ENCODE data around the gene MAP2K7. TPM values are rescaled to one million over a fixed set of nuclear protein-coding genes. Genes with fewer than 3 reads are reported as not detected.

The MAP2K7 gene
- total RNA-seq, 6 experiments from 2014 or later = 21.7 to 25.8 (median 22.8) TPM

- DNase-seq = no peak
- peaks cover 12% of the 10 kb centered on the region for H3K36me3 Mint-ChIP-seq (ENCODE audit: low read depth)
- H3K9me3 Mint-ChIP-seq = no peaks in the 10 kb centered on the region
- H3K4me1 Mint-ChIP-seq (ENCODE audit: low read depth) = peaks cover 15% of the 10 kb centered on the region
- no peak overlapping the region for H3K27ac Mint-ChIP-seq
- H3K27me3 Mint-ChIP-seq (ENCODE audit: insufficient read depth) = peaks cover 3% of the 10 kb centered on the region
- no peak overlapping the region for H3K4me3 Mint-ChIP-seq
- TF ChIP-seq CTCF (IDR thresholded peaks at IDR 0.05) = no peak
Observed at GRCh38 chr19:7908742-7909461, 5.2 kb downstream of the MAP2K7 start.

- no peak for TF ChIP-seq CTCF (IDR thresholded peaks at IDR 0.05)
- Mint-ChIP-seq H3K9me3 (no peaks in the 10 kb centered on the region), H3K27ac (no peak overlapping the region), H3K27me3 (ENCODE audit: insufficient read depth) (peaks cover 3% of the 10 kb centered on the region), H3K36me3 (ENCODE audit: low read depth) (peaks cover 11% of the 10 kb centered on the region), H3K4me3 (no peak overlapping the region), H3K4me1 (ENCODE audit: low read depth) (peaks cover 13% of the 10 kb centered on the region)
- no peak for DNase-seq
Observed at GRCh38 chr19:7909471-7910067, 5.9 kb downstream of the MAP2K7 start.

GRCh38 chr19:7910321-7911161 lies 6.9 kb downstream of the MAP2K7 start:
- H3K9me3 Mint-ChIP-seq = no peaks in the 10 kb centered on the region
- peaks cover 5% of the 10 kb centered on the region; the same call in 1 of the 2 replicates for H3K36me3 Mint-ChIP-seq (ENCODE audit: low read depth)
- no peak for DNase-seq
- no peak overlapping the region for H3K27ac Mint-ChIP-seq
- peaks cover 6% of the 10 kb centered on the region for H3K27me3 Mint-ChIP-seq (ENCODE audit: insufficient read depth)
- TF ChIP-seq CTCF (IDR thresholded peaks at IDR 0.05) = no peak
- peaks cover 5% of the 10 kb centered on the region for H3K4me1 Mint-ChIP-seq (ENCODE audit: low read depth)
- H3K4me3 Mint-ChIP-seq = no peak overlapping the region

GRCh38 chr19:7911508-7912143 lies 7.9 kb downstream of the MAP2K7 start:
- H3K4me3 Mint-ChIP-seq = no peak overlapping the region
- H3K27me3 Mint-ChIP-seq (ENCODE audit: insufficient read depth) = peaks cover 6% of the 10 kb centered on the region
- no peak for DNase-seq
- H3K27ac Mint-ChIP-seq = no peak overlapping the region
- H3K4me1 Mint-ChIP-seq (ENCODE audit: low read depth) = peaks cover 6% of the 10 kb centered on the region; the same call in 1 of the 2 replicates
- no peaks in the 10 kb centered on the region for H3K9me3 Mint-ChIP-seq
- H3K36me3 Mint-ChIP-seq (ENCODE audit: low read depth) = peaks cover 5% of the 10 kb centered on the region; the same call in 1 of the 2 replicates
- TF ChIP-seq CTCF (IDR thresholded peaks at IDR 0.05) = no peak

GRCh38 chr19:7912144-7912696 lies 8.5 kb downstream of the MAP2K7 start:
- Mint-ChIP-seq H3K4me3 (no peak overlapping the region), H3K27me3 (ENCODE audit: insufficient read depth) (peaks cover 9% of the 10 kb centered on the region), H3K27ac (no peak overlapping the region), H3K9me3 (no peaks in the 10 kb centered on the region), H3K4me1 (ENCODE audit: low read depth) (peaks cover 11% of the 10 kb centered on the region), H3K36me3 (ENCODE audit: low read depth) (peaks cover 5% of the 10 kb centered on the region; the same call in 1 of the 2 replicates)
- DNase-seq = no peak
- TF ChIP-seq CTCF (IDR thresholded peaks at IDR 0.05) = no peak
